IMR-90 (cell line): ENCODE measurements around the gene BTBD9. TPM values are rescaled to one million over a fixed set of nuclear protein-coding genes. Genes with fewer than 3 reads are reported as not detected.

Source experiments
- ATAC-seq: fragments of 200-7000 bp; cut with Tn5 transposase; 2 replicates; pipeline ENCODE4 v1.9.1; 2020; ENCODE audit warnings: low read depth, mild to moderate bottlenecking, moderate library complexity
- BruUV-seq: library from RNA; stranded (reverse); fragments of 400-500 nt; replicated peaks from 2 replicates; lab custom pipeline; 2021; lab: Mats Ljungman, UMichigan
- CTCF ChIA-PET: fragments of 300-600 bp; formaldehyde crosslinking; extraction: SDS; loops from one replicate; lab custom pipeline; 2021; ENCODE audit warnings: antibody characterized with exemption; lab: Yijun Ruan, JAX
- POLR2A ChIA-PET: fragments of 300-600 bp; sonication (Branson Sonifier 250); formaldehyde crosslinking; loops from one replicate; lab custom pipeline; 2022; ENCODE audit warnings: antibody characterized with exemption; ENCODE audit not compliant: unreplicated experiment; lab: Charles Lee
- DNase-seq: peaks from one replicate; pipeline ENCODE4 v3.0.0; 2013
- H2AFZ ChIP-seq: replicated peaks from 2 replicates; pipeline ENCODE3; 2013; ENCODE audit warnings: low read length, mild to moderate bottlenecking; ENCODE audit not compliant: poor library complexity
- H2AK5ac ChIP-seq: 2 replicates; pipeline ENCODE4 v1.6.1; 2013; ENCODE audit warnings: low read depth, low read length, inconsistent platforms
- H2AK9ac ChIP-seq: replicated peaks from 2 replicates; pipeline ENCODE3; 2013; ENCODE audit warnings: mild to moderate bottlenecking, low read depth, low read length, moderate library complexity; ENCODE audit not compliant: poor library complexity
- H2BK120ac ChIP-seq: 2 replicates; pipeline ENCODE4 v1.6.1; 2013; ENCODE audit warnings: low read depth, low read length, inconsistent platforms
- H2BK15ac ChIP-seq: 3 replicates; pipeline ENCODE4 v1.6.1; 2013; ENCODE audit warnings: low read depth, low read length, inconsistent platforms
- H2BK20ac ChIP-seq: 2 replicates; pipeline ENCODE4 v1.6.1; 2013; ENCODE audit warnings: low read depth, mild to moderate bottlenecking, inconsistent platforms, low read length, moderate library complexity
- H2BK5ac ChIP-seq: 2 replicates; pipeline ENCODE4 v1.6.1; 2013; ENCODE audit warnings: mild to moderate bottlenecking, low read depth, low read length, inconsistent platforms; ENCODE audit not compliant: poor library complexity, severe bottlenecking
- H3K14ac ChIP-seq: replicated peaks from 2 replicates; pipeline ENCODE4 v1.6.1; 2013; ENCODE audit warnings: low read depth, low read length, inconsistent platforms
- H3K18ac ChIP-seq: 2 replicates; pipeline ENCODE4 v1.6.1; 2013; ENCODE audit warnings: low read depth, low read length, control low read depth
- H3K23ac ChIP-seq: 2 replicates; pipeline ENCODE4 v1.6.1; 2013; ENCODE audit warnings: low read depth, low read length, inconsistent platforms
- H3K27ac ChIP-seq: 2 replicates; pipeline ENCODE4 v1.5.1; 2013; ENCODE audit warnings: mild to moderate bottlenecking, control low read depth, low read length; ENCODE audit not compliant: insufficient read depth
- H3K27me3 ChIP-seq: 2 replicates; pipeline ENCODE4 v1.6.1; 2013; ENCODE audit warnings: low read length; ENCODE audit not compliant: control insufficient read depth, insufficient read depth
- H3K36me3 ChIP-seq: 2 replicates; pipeline ENCODE4 v1.6.1; 2013; ENCODE audit warnings: low read length, mixed read lengths; ENCODE audit not compliant: control insufficient read depth, insufficient read depth
- H3K4ac ChIP-seq: 2 replicates; pipeline ENCODE4 v1.6.1; 2013; ENCODE audit warnings: low read depth, low read length, inconsistent platforms
- H3K4me1 ChIP-seq: 2 replicates; pipeline ENCODE4 v1.6.1; 2013; ENCODE audit warnings: low read length, mixed read lengths; ENCODE audit not compliant: control insufficient read depth, insufficient read depth
- H3K4me2 ChIP-seq: 2 replicates; pipeline ENCODE4 v1.6.1; 2013; ENCODE audit warnings: low read depth, mild to moderate bottlenecking, control low read depth, low read length, moderate library complexity
- H3K4me3 ChIP-seq: 2 replicates; pipeline ENCODE4 v1.5.1; 2013; ENCODE audit warnings: low read depth, mild to moderate bottlenecking, control low read depth, low read length, moderate library complexity; ENCODE audit not compliant: insufficient read depth
- H3K56ac ChIP-seq: 2 replicates; pipeline ENCODE4 v1.6.1; 2013; ENCODE audit warnings: low read length, inconsistent platforms; ENCODE audit not compliant: insufficient read depth; ENCODE audit errors: extremely low read depth
- H3K79me1 ChIP-seq, 2 experiments: 2 replicates each; pipeline ENCODE4 v1.6.1; 2013; ENCODE audit warnings: low read length in 2 of 2, inconsistent platforms in 1 of 2, low read depth in 1 of 2
- H3K9ac ChIP-seq: 2 replicates; pipeline ENCODE4 v1.6.1; 2013; ENCODE audit warnings: low read depth, low read length, control low read depth
- H3K9me1 ChIP-seq: 2 replicates; pipeline ENCODE4 v1.6.1; 2013; ENCODE audit warnings: low read length, inconsistent platforms; ENCODE audit not compliant: insufficient read depth
- H3K9me3 ChIP-seq: 2 replicates; pipeline ENCODE4 v1.6.1; 2013; ENCODE audit warnings: low read length; ENCODE audit not compliant: control insufficient read depth, insufficient read depth
- H4K20me1 ChIP-seq: 2 replicates; pipeline ENCODE4 v1.6.1; 2013; ENCODE audit warnings: low read length, inconsistent platforms; ENCODE audit not compliant: insufficient read depth
- H4K5ac ChIP-seq: 2 replicates; pipeline ENCODE4 v1.6.1; 2013; ENCODE audit warnings: mild to moderate bottlenecking, low read depth, low read length, control low read depth
- H4K8ac ChIP-seq, 2 experiments: 2 replicates each; pipeline ENCODE4 v1.6.1; 2013; ENCODE audit warnings: low read depth in 2 of 2, low read length in 2 of 2, control low read depth in 1 of 2, inconsistent platforms in 1 of 2
- H4K91ac ChIP-seq: 2 replicates; pipeline ENCODE4 v1.6.1; 2013; ENCODE audit warnings: low read depth, low read length, inconsistent platforms; ENCODE audit not compliant: insufficient read depth
- CHD1 ChIP-seq: IDR thresholded peaks from 2 replicates; pipeline ENCODE4 v1.6.1; 2012; ENCODE audit warnings: low read depth, low read length, improper control_type of control experiment
- MAFK ChIP-seq: IDR thresholded peaks from 2 replicates; pipeline ENCODE4 v1.6.1; 2012; ENCODE audit warnings: low read depth, low read length, improper control_type of control experiment
- RFX5 ChIP-seq: IDR thresholded peaks from 2 replicates; pipeline ENCODE4 v1.8.0; 2012; ENCODE audit warnings: low read depth, mild to moderate bottlenecking, low read length, moderate library complexity
- WGBS, 2 experiments: methylation state at CpG; one replicate each; pipeline versions ENCODE4 v1.1.5 to v1.1.7; 2013; ENCODE audit warnings: missing lambda C conversion rate in 2 of 2; ENCODE audit not compliant: insufficient read length in 1 of 2; ENCODE audit errors: extremely low coverage in 2 of 2; 5-methylcytosine and 5-hydroxymethylcytosine counted together
- dilution Hi-C: fragments of 300-500 bp; cut with HindIII; formaldehyde crosslinking; loops from one replicate; pipeline ENCODE4 v1.14.3; 2018; ENCODE audit warnings: low sequenced_read_pairs; ENCODE audit not compliant: unreplicated experiment
- in situ Hi-C: fragments of 300-500 bp; cut with MboI; formaldehyde crosslinking; loops from 3 replicates; pipeline ENCODE4 v1.14.3; 2019; ENCODE audit warnings: low sequenced_read_pairs, inconsistent platforms, mixed read lengths
- intact Hi-C: fragments of 100-400 bp; cut with micrococcal nuclease; formaldehyde crosslinking; loops from 2 replicates; pipeline ENCODE4 v1.10.0; 2022
- polyA plus RNA-seq, 3 experiments: library from polyadenylated mRNA; depleted of rRNA; stranded (reverse); fragments of >200 nt; gene quantifications; 2 replicates each; pipeline ENCODE4 v1.2.3, GENCODE V29; 2012; ENCODE audit warnings: low replicate concordance in 1 of 3
- total RNA-seq: library from RNA; depleted of rRNA; stranded (reverse); fragments of >200 nt; gene quantifications from 2 replicates; pipeline ENCODE4 v1.2.3, GENCODE V29; 2012

Gene BTBD9
- total and polyA plus RNA-seq, 2 of the 4 experiments (the other 2 are of a cell fraction): 4.1 to 22.0 TPM

- peak overlapping the region; percentile 44; the same call in 1 of the 2 replicates for H3K4ac ChIP-seq
- H3K36me3 ChIP-seq: no peaks in the 10 kb centered on the region
- H3K9ac ChIP-seq: no peak overlapping the region
- peak overlapping the region; percentile 63; the same call in 1 of the 2 replicates for H3K23ac ChIP-seq
- H3K9me3 ChIP-seq: no peaks in the 10 kb centered on the region
- peaks cover 27% of the 10 kb centered on the region for H3K4me1 ChIP-seq
- TF ChIP-seq MAFK (no peak), CHD1 (no peak), RFX5 (no peak)
- WGBS, 2 experiments: no CpG with 5 or more reads among the region's 7 CpGs
- peak overlapping the region; percentile 72; the same call in 1 of the 3 replicates for H2BK15ac ChIP-seq
- H3K4me2 ChIP-seq: no peak overlapping the region
- POLR2A ChIA-PET: no interaction called here
- no peak overlapping the region; a peak in 1 of 4 replicates for H4K8ac ChIP-seq
- CTCF ChIA-PET: interaction anchor here (0.8 kb wide), 1 partner anchor 70 kb away, joined by 3 read pairs; no protein-coding TSS in a partner anchor
- no peak overlapping the region for H2AK9ac ChIP-seq
- H3K9me1 ChIP-seq: peaks cover 23% of the 10 kb centered on the region
- intact Hi-C loops: no loop called here
- no peaks in the 10 kb centered on the region for H3K27me3 ChIP-seq
- no peak overlapping the region for H4K5ac ChIP-seq
- H4K20me1 ChIP-seq: no peaks in the 10 kb centered on the region
- H2BK5ac ChIP-seq: no peak overlapping the region
- in situ Hi-C loops: no loop called here
- H4K91ac ChIP-seq: no peak overlapping the region
- peak overlapping the region; percentile 54; the same call in 1 of the 2 replicates for H3K14ac ChIP-seq
- ATAC-seq (no peak), DNase-seq (peak; percentile 14)
- peak overlapping the region; percentile 68; the same call in 1 of the 2 replicates for H2BK120ac ChIP-seq
- dilution Hi-C loops: no loop called here
- H2AK5ac ChIP-seq: peak overlapping the region; percentile 41
- H3K79me1 ChIP-seq: peaks cover 0 to 12% of the 10 kb centered on the region in 2 experiments; a peak in 2 of 4 replicates
- peak overlapping the region; percentile 45; the same call in 1 of the 2 replicates for H2BK20ac ChIP-seq
- H3K27ac ChIP-seq: no peak overlapping the region
- H3K56ac ChIP-seq: no peak overlapping the region
- peak overlapping the region; percentile 54 for H2AFZ ChIP-seq
- H3K4me3 ChIP-seq: no peak overlapping the region
- H3K18ac ChIP-seq: no peak overlapping the region
- BruUV-seq: no TSS peak
Measured at GRCh38 chr6:38266921-38267354, 372.8 kb downstream of the BTBD9 start.
